NB4 (cell line): Measurements from ENCODE around the gene APOC3.
"Not testable (repeated sequence)": the region's sequence is repeated elsewhere in the genome, so short reads cannot be mapped to it uniquely, and the experiment has no call there.

Source experiments
- DNase-seq: peaks from one replicate; pipeline ENCODE4 v3.0.0; 2010; ENCODE audit warnings: low read depth
- H3K4me3 ChIP-seq: one replicate; pipeline ENCODE4 v1.5.1; 2011; ENCODE audit warnings: mild to moderate bottlenecking, low read depth, low read length, moderate library complexity
- MYC ChIP-seq: IDR thresholded peaks from 2 replicates; pipeline ENCODE4 v1.6.1; 2011; ENCODE audit warnings: low read depth, low read length
- POLR2A ChIP-seq: IDR thresholded peaks from 2 replicates; pipeline ENCODE4 v1.6.1; 2011; ENCODE audit warnings: mild to moderate bottlenecking; ENCODE audit not compliant: insufficient read length; ENCODE audit errors: extremely low read depth
- TF ChIP-seq, protein P1 (sequence below): IDR thresholded peaks from one replicate; pipeline ENCODE4 v1.5.1; 2012; ENCODE audit warnings: low read depth, low read length
- TF ChIP-seq, protein P2 (sequence below): IDR thresholded peaks from 2 replicates; pipeline ENCODE4 v1.6.1; 2011; ENCODE audit warnings: low read depth, low read length

Gene APOC3

DNA sequence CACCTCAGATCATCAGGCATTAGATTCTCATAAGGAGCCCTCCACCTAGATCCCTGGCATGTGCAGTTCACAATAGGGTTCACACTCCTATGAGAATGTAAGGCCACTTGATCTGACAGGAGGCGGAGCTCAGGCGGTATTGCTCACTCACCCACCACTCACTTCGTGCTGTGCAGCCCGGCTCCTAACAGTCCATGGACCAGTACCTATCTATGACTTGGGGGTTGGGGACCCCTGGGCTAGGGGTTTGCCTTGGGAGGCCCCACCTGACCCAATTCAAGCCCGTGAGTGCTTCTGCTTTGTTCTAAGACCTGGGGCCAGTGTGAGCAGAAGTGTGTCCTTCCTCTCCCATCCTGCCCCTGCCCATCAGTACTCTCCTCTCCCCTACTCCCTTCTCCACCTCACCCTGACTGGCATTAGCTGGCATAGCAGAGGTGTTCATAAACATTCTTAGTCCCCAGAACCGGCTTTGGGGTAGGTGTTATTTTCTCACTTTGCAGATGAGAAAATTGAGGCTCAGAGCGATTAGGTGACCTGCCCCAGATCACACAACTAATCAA lies 2.2 kb downstream of the APOC3 start:
- TF ChIP-seq POLR2A = no peak
- no peak for TF ChIP-seq MYC
- TF ChIP-seq, protein P1, sequence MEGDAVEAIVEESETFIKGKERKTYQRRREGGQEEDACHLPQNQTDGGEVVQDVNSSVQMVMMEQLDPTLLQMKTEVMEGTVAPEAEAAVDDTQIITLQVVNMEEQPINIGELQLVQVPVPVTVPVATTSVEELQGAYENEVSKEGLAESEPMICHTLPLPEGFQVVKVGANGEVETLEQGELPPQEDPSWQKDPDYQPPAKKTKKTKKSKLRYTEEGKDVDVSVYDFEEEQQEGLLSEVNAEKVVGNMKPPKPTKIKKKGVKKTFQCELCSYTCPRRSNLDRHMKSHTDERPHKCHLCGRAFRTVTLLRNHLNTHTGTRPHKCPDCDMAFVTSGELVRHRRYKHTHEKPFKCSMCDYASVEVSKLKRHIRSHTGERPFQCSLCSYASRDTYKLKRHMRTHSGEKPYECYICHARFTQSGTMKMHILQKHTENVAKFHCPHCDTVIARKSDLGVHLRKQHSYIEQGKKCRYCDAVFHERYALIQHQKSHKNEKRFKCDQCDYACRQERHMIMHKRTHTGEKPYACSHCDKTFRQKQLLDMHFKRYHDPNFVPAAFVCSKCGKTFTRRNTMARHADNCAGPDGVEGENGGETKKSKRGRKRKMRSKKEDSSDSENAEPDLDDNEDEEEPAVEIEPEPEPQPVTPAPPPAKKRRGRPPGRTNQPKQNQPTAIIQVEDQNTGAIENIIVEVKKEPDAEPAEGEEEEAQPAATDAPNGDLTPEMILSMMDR = no peak
- TF ChIP-seq, protein P2, sequence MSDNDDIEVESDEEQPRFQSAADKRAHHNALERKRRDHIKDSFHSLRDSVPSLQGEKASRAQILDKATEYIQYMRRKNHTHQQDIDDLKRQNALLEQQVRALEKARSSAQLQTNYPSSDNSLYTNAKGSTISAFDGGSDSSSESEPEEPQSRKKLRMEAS = no peak
- no peak for DNase-seq
- no peak overlapping the region for H3K4me3 ChIP-seq

DNA sequence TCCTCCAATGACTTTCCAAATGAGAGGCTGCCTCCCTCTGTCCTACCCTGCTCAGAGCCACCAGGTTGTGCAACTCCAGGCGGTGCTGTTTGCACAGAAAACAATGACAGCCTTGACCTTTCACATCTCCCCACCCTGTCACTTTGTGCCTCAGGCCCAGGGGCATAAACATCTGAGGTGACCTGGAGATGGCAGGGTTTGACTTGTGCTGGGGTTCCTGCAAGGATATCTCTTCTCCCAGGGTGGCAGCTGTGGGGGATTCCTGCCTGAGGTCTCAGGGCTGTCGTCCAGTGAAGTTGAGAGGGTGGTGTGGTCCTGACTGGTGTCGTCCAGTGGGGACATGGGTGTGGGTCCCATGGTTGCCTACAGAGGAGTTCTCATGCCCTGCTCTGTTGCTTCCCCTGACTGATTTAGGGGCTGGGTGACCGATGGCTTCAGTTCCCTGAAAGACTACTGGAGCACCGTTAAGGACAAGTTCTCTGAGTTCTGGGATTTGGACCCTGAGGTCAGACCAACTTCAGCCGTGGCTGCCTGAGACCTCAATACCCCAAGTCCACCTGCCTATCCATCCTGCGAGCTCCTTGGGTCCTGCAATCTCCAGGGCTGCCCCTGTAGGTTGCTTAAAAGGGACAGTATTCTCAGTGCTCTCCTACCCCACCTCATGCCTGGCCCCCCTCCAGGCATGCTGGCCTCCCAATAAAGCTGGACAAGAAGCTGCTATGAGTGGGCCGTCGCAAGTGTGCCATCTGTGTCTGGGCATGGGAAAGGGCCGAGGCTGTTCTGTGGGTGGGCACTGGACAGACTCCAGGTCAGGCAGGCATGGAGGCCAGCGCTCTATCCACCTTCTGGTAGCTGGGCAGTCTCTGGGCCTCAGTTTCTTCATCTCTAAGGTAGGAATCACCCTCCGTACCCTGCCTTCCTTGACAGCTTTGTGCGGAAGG lies 2.9 kb downstream of the APOC3 start:
- peak; percentile 40 for DNase-seq
- no peak overlapping the region for H3K4me3 ChIP-seq
- TF ChIP-seq, protein P1 = no peak
- TF ChIP-seq POLR2A (no peak), MYC (no peak)
- TF ChIP-seq, protein P2 = no peak

DNA sequence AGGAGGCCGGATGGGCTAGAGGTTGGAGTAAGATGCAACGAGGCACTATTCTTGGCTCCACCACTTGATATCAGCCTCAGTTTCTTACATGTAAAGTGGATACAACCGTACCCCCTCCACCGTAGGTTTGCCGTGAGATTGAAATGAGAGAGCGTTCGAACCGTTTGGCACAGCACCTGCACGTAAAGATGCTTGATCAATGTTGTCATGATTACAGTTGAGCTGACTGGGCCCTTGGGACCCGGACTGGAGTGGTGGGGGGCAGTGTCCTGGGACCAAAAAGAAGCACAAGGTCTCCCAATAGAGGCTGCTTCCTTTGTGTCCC lies 3.7 kb downstream of the APOC3 start:
- TF ChIP-seq MYC = no peak
- TF ChIP-seq, protein P1 = no peak
- TF ChIP-seq, protein P2 = no peak
- no peak for TF ChIP-seq POLR2A
- no peak overlapping the region for H3K4me3 ChIP-seq
- DNase-seq = no peak

DNA sequence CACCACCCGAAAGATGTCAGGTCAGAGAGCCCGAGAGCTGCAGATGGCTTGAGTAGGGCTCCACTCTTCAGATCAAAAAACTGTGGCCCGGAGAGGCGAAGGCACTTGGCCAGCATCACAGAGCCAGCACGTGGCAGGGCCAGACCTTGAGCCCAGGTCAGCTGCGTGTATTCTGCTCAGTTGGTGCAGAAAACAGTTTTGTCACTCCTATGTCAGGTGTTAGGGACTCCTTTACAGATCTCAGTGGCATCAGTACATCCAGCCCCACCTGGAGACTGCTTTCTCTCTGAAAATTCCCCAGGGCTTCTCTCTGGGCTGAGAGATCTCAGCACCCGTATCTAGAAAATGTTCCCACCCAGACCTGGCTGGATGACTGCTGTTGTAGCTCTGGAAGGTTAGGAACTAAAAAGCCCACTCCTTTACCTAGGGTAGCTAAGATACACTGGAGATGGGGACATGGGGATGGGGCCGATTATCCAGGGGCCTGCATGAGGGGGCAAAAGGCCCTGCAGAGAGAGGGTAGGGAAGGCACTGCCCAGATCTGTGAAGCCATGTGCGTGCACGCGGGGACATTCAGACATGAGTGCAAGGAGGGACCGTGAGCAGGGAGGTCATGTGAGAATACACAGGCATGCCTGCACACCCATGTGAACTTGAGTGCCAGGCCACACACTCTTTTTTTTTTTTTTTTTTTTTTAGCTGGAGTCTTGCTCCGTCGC lies 4.3 kb downstream of the APOC3 start:
- no peak for DNase-seq
- H3K4me3 ChIP-seq = no peak overlapping the region
- TF ChIP-seq, protein P2 = no peak
- TF ChIP-seq, protein P1 = no peak
- no peak for TF ChIP-seq MYC
- no peak for TF ChIP-seq POLR2A

DNA sequence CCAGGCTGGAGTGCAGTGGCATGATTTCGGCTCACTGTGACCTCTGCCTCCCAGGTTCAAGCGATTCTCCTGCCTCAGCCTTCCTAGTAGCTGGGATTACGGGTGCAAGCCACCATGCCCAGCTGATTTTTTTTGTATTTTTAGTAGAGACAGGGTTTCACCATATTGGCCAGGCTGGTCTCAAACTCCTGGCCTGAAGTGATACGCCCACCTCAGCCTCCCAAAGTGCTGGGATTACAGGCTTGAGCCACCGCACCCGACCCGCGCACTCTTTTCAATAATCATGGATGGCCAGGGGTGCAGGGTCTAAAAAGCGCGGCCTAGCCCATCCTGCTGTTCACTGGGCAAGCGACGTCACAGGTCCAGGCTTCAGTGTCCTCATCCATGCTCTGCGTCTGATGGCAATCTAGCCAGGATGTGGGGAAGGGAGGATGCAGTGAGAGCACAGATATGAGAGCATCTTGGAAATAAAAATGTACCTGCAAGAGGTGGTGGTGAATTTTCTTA lies 4.9 kb downstream of the APOC3 start:
- H3K4me3 ChIP-seq = peak overlapping the region; percentile 85
- DNase-seq = not testable (repeated sequence)
